Subcutaneous adipose tissue (tissue), 4 donors: ENCODE data around the gene COG1. TPM values are rescaled to one million over a fixed set of nuclear protein-coding genes. Genes with fewer than 3 reads are reported as not detected.

Experiments
- total RNA-seq, 4 donors: library from RNA; depleted of rRNA; stranded (reverse); fragments of >200 nt; gene quantifications; one replicate each; pipeline ENCODE4 v1.1.0, GENCODE V29; 2016
- TF ChIP-seq, protein P1 (sequence below): fragments of 450-650 bp; IDR thresholded peaks from one replicate; pipeline ENCODE4 v1.5.1; 2016; ENCODE audit warnings: low read depth, mild to moderate bottlenecking, control low read depth, antibody characterized with exemption, moderate library complexity

Gene COG1, protein sequence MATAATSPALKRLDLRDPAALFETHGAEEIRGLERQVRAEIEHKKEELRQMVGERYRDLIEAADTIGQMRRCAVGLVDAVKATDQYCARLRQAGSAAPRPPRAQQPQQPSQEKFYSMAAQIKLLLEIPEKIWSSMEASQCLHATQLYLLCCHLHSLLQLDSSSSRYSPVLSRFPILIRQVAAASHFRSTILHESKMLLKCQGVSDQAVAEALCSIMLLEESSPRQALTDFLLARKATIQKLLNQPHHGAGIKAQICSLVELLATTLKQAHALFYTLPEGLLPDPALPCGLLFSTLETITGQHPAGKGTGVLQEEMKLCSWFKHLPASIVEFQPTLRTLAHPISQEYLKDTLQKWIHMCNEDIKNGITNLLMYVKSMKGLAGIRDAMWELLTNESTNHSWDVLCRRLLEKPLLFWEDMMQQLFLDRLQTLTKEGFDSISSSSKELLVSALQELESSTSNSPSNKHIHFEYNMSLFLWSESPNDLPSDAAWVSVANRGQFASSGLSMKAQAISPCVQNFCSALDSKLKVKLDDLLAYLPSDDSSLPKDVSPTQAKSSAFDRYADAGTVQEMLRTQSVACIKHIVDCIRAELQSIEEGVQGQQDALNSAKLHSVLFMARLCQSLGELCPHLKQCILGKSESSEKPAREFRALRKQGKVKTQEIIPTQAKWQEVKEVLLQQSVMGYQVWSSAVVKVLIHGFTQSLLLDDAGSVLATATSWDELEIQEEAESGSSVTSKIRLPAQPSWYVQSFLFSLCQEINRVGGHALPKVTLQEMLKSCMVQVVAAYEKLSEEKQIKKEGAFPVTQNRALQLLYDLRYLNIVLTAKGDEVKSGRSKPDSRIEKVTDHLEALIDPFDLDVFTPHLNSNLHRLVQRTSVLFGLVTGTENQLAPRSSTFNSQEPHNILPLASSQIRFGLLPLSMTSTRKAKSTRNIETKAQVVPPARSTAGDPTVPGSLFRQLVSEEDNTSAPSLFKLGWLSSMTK
- 10 to 100 TPM; 22.1 to 36.8 (median 29.5) TPM for total RNA-seq

DNA sequence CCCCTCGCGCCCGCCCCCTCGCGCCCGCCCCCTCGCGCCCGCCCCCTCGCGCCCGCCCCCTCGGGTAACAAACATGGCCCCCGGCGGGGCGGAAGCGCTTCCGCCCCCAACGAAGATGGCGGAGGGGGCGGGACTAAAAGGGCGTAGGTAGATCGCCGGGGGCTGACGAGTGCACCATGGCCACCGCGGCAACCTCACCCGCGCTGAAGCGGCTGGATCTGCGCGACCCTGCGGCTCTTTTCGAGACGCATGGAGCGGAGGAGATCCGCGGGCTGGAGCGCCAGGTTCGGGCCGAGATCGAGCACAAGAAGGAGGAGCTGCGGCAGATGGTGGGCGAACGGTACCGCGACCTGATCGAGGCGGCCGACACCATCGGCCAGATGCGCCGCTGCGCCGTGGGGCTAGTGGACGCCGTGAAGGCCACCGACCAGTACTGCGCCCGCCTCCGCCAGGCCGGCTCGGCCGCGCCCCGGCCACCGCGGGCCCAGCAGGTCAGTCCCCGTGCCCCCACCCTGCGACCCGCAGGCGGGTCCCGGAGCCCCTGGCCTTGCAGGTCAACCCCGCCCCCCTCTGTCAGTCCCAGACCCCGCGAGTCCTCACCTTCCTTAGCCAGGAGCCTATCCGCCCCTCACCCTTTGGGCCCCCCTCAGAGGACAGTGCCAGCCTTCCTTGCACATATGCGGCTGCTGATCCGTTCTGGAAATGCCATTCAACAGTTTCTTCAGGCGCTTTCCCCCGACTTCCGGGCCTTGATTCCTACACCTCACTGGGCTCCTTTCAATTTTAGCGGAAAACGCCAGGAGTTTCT lies at the start of gene COG1:
Gene COG1, plus strand, starts transcription at position 162 of the 808 bp plus-strand sequence. Its CDS starts 15 bp downstream, at position 177.
- TF ChIP-seq, protein P1, sequence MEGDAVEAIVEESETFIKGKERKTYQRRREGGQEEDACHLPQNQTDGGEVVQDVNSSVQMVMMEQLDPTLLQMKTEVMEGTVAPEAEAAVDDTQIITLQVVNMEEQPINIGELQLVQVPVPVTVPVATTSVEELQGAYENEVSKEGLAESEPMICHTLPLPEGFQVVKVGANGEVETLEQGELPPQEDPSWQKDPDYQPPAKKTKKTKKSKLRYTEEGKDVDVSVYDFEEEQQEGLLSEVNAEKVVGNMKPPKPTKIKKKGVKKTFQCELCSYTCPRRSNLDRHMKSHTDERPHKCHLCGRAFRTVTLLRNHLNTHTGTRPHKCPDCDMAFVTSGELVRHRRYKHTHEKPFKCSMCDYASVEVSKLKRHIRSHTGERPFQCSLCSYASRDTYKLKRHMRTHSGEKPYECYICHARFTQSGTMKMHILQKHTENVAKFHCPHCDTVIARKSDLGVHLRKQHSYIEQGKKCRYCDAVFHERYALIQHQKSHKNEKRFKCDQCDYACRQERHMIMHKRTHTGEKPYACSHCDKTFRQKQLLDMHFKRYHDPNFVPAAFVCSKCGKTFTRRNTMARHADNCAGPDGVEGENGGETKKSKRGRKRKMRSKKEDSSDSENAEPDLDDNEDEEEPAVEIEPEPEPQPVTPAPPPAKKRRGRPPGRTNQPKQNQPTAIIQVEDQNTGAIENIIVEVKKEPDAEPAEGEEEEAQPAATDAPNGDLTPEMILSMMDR: no peak

- TF ChIP-seq, protein P1: no peak
Observed at GRCh38 chr17:73145641-73146040, 47.2 kb upstream of the COG1 start.

DNA sequence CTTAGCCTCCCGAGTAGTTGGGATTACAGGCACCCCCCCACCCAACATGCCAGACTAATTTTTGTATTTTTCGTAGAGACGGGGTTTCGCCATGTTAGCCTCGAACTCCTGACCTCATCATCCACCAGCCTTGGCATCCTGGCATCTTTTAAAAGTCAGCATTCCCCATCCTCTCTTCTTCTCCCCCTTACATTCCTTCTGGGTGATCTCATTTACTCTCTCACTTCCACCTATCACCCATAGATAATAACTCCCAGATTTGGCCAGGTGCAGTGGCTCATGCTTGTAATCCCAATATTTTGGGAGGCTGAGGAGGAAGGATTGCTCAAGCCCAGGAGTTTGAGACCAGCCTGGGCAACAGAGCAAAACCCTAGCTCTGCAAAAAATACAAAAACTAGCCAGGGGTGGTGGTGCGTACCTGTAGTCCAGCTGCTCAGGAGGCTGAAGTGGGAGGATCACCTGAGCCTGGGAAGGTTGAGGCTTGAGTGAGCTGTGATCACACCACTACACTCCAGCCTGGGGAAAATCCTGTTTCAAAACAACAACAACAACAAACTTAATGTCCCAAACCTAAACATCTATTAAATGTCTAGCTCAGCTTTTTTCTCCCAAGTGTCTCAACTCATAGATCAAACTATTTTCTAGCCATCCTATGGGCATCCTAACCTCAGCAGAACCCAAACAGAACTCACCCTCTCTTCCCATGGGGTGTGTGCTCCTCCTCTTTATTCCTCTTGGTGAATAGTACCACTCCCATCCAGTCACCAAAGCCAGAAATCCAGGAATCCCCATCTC lies 44.1 kb upstream of the COG1 start:
- TF ChIP-seq, protein P1: no peak

DNA sequence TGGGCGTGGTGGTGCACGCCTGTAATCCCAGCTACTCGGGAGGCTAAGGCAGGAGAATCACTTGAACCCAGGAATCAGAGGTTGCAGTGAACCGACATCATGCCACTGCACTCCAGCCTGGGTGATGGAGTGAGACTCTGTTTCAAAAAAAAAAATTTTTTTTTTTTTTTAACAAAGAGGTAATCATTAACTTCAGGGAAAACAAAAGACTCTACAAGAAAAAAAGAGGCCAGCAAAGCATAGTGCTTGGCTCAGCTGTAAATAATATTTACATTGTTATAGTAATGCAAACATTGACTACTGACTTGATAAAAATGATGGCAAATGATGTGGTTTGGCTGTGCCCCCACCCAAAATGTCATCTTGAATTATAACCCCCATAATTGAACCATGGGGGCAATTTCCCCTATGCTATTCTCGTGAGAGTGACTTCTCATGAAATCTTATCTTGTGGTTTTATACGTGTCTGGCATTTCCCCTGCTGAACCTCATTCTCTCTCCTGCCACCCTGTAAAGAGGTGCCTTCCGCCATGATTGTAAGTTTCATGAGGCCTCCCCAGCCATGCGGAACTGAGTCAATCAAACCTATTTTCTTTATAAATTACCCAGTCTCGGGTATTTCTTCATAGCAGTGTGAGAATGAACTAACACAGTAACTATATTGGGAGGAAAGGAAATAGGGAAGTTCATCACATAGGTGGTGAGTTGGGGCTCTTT lies 40.8 kb upstream of the COG1 start:
- TF ChIP-seq, protein P1: no peak

DNA sequence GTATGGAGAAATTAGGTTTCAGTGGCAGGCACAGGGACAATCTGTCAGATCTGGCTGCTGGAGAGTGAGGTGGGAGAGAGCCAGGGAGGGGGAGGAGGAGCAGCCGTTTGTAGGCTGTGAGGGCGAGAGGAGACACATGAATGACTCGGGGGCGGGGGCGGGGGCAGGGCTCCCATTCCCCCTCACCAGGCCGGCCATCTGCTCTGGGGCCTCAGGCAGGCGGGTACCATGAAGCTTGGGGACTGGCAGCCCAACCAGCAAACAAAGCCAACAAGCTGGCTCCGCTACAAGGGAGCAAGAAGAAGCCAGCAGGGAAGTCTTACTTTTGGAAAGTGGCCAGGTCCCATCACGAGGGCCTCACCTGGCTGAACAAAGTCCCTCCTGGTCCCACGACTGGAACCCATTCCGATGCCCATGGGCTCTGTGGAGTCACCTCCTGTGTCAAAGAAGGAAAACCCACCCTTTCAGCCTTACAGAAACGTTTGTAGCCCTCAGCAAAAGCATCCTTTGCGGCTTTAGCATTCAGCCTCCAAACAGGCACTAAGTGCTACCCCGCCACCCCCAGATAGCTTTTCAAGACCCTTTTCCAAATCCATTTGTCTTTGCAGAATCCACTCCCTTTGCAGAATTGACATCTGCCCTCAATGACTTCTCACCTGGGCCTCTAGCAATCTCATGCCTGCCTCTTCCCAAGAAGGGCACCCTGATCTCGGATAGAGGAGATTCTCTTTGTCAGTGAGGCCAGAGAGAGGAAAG lies 37.3 kb upstream of the COG1 start:
- TF ChIP-seq, protein P1: no peak
